Lung (tissue), 12 donors: ENCODE measurements around the gene PRKN. TPM values are rescaled to one million over a fixed set of nuclear protein-coding genes. Genes with fewer than 3 reads are reported as not detected.

Experiments
- ATAC-seq: fragments of 200-7000 bp; cut with Tn5 transposase; one replicate; pipeline ENCODE4 v1.9.1; 2020; ENCODE audit warnings: moderate number of reproducible peaks; ENCODE audit not compliant: insufficient read depth, low FRiP score
- DNase-seq, 3 donors: peaks; one replicate each; pipeline ENCODE4 v3.0.0-alpha.2; 2013 to 2017
- H3K27ac ChIP-seq, 2 donors: one replicate each; pipeline ENCODE4 v1.5.1; 2013; ENCODE audit warnings: mild to moderate bottlenecking in 2 of 2, moderate library complexity in 2 of 2, control low read depth in 1 of 2, inconsistent platforms in 1 of 2, low read depth in 1 of 2, low read length in 1 of 2
- H3K27me3 ChIP-seq, 3 donors: one replicate each; pipeline ENCODE4 v1.5.1; 2013; ENCODE audit warnings: low read length in 2 of 3; ENCODE audit not compliant: control insufficient read depth in 3 of 3, insufficient read depth in 3 of 3
- H3K36me3 ChIP-seq, 4 donors: one replicate each; pipeline ENCODE4 v1.5.1; 2013; ENCODE audit warnings: low read length in 4 of 4, mild to moderate bottlenecking in 1 of 4, moderate library complexity in 1 of 4; ENCODE audit not compliant: control insufficient read depth in 4 of 4, insufficient read depth in 4 of 4
- H3K4me1 ChIP-seq, 5 donors: one replicate each; pipeline ENCODE4 v1.5.1; 2013; ENCODE audit warnings: low read length in 5 of 5, mild to moderate bottlenecking in 2 of 5, moderate library complexity in 1 of 5; ENCODE audit not compliant: control insufficient read depth in 5 of 5, insufficient read depth in 5 of 5
- H3K4me3 ChIP-seq: one replicate; pipeline ENCODE4 v1.5.1; 2013; ENCODE audit warnings: mild to moderate bottlenecking, control low read depth, moderate library complexity
- H3K9ac ChIP-seq, 2 donors: one replicate each; pipeline ENCODE4 v1.5.1; 2013; ENCODE audit warnings: low read length in 2 of 2, control low read depth in 1 of 2; ENCODE audit not compliant: insufficient read depth in 1 of 2
- H3K9me3 ChIP-seq, 4 donors: one replicate each; pipeline ENCODE4 v1.5.1; 2013; ENCODE audit warnings: low read length in 3 of 4, mild to moderate bottlenecking in 1 of 4, moderate library complexity in 1 of 4; ENCODE audit not compliant: control insufficient read depth in 4 of 4, insufficient read depth in 3 of 4
- WGBS, 2 donors: extraction: QIAGEN DNeasy Blood & Tissue Kit; methylation state at CpG; one replicate each; pipeline ENCODE4 v1.1.7; 2013; 5-methylcytosine and 5-hydroxymethylcytosine counted together
- polyA plus RNA-seq, 2 donors: library from polyadenylated mRNA; stranded (reverse); fragments of 200-250 nt; gene quantifications; one replicate each; pipeline ENCODE4 v1.2.1, GENCODE V29; 2013
- total RNA-seq, 2 donors: library from RNA; depleted of rRNA in 1 of 2; stranded (reverse); fragments of >200 nt in 1 of 2; gene quantifications; one replicate each; pipeline ENCODE4 v1.2.1, GENCODE V29; 2014 to 2021
- TF ChIP-seq, protein P1 (sequence below): IDR thresholded peaks from 2 replicates; pipeline ENCODE4 v1.5.1; 2012; ENCODE audit warnings: mild to moderate bottlenecking; ENCODE audit errors: control extremely low read depth, extremely low read depth
- donor health status: control.
- donor health status: control.
- donor health status: Bipolar disorder and iron deficiency.
- donor health status: healthy.
- donor health status: DM: yes; HTN: yes; CAD: no.

Gene PRKN
- total and polyA plus RNA-seq, 4 donors: 0.27 to 11.2 (median 3.1) TPM

DNA sequence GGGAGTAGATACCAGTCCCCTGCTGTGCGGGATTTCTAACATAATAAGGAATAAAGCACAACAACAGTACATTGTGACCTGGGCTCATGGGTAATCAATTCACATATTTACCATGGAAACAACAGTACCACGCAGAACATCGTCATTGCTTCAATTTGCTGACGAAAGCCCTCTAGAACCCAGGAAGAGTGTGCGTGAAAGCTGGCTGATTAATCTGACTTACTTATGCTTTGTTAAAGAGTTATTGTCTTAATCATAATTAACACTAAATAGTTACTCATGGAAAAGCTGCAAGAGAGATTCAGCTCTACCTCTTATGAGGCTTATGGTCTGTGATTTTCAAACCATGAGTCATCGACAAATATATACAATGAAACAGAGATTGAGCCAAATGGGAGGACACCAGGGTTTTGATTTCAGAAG lies 809.4 kb downstream of the PRKN start:
- Histone ChIP-seq H3K36me3 (no peaks in the 10 kb centered on the region), H3K27ac (no peak overlapping the region), H3K9me3 (no peaks in the 10 kb centered on the region), H3K9ac (no peak overlapping the region), H3K4me3 (no peak overlapping the region), H3K27me3 (no peaks in the 10 kb centered on the region), H3K4me1 (peaks cover 0 to 2% (median 0%) of the 10 kb centered on the region in 5 donors)
- TF ChIP-seq, protein P1, sequence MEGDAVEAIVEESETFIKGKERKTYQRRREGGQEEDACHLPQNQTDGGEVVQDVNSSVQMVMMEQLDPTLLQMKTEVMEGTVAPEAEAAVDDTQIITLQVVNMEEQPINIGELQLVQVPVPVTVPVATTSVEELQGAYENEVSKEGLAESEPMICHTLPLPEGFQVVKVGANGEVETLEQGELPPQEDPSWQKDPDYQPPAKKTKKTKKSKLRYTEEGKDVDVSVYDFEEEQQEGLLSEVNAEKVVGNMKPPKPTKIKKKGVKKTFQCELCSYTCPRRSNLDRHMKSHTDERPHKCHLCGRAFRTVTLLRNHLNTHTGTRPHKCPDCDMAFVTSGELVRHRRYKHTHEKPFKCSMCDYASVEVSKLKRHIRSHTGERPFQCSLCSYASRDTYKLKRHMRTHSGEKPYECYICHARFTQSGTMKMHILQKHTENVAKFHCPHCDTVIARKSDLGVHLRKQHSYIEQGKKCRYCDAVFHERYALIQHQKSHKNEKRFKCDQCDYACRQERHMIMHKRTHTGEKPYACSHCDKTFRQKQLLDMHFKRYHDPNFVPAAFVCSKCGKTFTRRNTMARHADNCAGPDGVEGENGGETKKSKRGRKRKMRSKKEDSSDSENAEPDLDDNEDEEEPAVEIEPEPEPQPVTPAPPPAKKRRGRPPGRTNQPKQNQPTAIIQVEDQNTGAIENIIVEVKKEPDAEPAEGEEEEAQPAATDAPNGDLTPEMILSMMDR: no peak
- 87 to 94% methylated on average over 6 of the region's 6 CpGs for WGBS, 2 donors
- no peak for DNase-seq
- no peak for ATAC-seq

DNA sequence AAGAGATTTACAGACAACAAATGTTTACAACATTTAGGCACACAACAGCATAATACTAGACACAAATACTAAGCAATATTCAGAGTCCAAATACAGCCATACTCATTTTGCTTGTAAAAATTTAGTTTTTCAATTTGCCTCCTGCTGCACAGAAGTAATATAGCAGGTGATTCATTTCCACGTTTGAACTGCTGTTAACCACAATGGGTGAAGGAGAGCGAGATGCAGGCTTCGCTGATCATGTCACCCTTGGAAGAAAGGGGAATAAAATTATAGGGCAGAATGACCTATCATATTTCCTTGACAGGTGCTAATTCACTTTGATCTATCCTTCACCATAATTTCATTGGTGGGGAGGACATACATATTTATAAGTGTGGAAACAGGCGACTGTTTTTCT lies 809.9 kb downstream of the PRKN start:
- Histone ChIP-seq H3K9me3 (no peaks in the 10 kb centered on the region), H3K36me3 (no peaks in the 10 kb centered on the region), H3K4me3 (no peak overlapping the region), H3K27me3 (no peaks in the 10 kb centered on the region), H3K9ac (no peak overlapping the region), H3K27ac (no peak overlapping the region), H3K4me1 (peaks cover 0 to 2% (median 0%) of the 10 kb centered on the region in 5 donors)
- DNase-seq (no peak), ATAC-seq (no peak)
- whole genome bisulfite sequencing, 2 donors: 46 to 63% methylated on average over 4 of the region's 4 CpGs
- TF ChIP-seq, protein P1: no peak

DNA sequence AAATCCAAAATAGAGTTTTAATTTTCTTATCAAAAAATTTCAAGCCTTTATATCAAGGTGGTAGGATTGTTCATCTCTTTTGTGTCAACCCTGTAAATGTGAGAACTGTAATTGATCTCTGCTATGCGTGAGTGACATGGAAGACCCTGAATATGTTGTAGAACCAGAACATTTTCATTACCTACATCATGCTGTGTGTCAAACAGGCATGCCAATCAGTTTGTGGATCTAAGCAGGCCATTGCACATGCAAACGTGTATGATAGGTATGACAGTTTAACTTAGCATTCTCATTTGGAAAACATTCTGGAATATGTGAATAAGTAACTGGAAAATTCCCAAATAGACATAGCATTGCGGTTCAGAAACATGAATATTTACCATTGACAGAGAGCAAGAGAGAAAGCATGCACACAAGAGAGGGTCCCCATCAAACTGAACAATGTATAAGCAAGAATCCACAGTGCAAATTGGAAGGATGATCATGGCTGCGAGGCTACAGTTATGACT lies 812.1 kb downstream of the PRKN start:
- H3K4me3 ChIP-seq: no peak overlapping the region

More for the DNA sequence above, 812.1 kb downstream of the PRKN start:
- no peaks in the 10 kb centered on the region for H3K4me1 ChIP-seq
- no peaks in the 10 kb centered on the region for H3K27me3 ChIP-seq
- H3K9me3 ChIP-seq: no peaks in the 10 kb centered on the region
- no peak overlapping the region for H3K27ac ChIP-seq
- no peak for DNase-seq
- ATAC-seq: no peak
- H3K9ac ChIP-seq: no peak overlapping the region
- TF ChIP-seq, protein P1: no peak
- H3K36me3 ChIP-seq: no peaks in the 10 kb centered on the region
- WGBS, 2 donors: 89% methylated on average over 4 of the region's 4 CpGs
